NAMALWA (cell line): ENCODE measurements around the gene DNLZ.

Experiments used
- DNase-seq: peaks from one replicate; pipeline ENCODE4 v3.0.0-alpha.2; 2015; ENCODE audit warnings: low spot score

Gene DNLZ

DNA sequence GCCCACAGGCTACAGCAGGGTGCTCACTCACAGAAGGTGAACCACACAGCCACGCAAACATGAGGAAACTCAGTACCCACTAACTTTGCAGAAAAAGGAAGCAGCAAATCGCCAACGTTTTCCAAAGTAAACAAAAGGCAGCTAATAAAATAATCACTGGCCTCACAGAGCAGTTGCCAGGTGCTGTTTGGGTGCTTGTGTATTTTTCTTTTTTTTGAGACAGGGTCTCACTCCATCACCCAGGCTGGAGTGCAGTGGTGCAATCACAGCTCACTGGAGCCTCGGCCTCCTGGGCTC is 32.6 kb upstream of the DNLZ start:
- DNase-seq: no peak

DNA sequence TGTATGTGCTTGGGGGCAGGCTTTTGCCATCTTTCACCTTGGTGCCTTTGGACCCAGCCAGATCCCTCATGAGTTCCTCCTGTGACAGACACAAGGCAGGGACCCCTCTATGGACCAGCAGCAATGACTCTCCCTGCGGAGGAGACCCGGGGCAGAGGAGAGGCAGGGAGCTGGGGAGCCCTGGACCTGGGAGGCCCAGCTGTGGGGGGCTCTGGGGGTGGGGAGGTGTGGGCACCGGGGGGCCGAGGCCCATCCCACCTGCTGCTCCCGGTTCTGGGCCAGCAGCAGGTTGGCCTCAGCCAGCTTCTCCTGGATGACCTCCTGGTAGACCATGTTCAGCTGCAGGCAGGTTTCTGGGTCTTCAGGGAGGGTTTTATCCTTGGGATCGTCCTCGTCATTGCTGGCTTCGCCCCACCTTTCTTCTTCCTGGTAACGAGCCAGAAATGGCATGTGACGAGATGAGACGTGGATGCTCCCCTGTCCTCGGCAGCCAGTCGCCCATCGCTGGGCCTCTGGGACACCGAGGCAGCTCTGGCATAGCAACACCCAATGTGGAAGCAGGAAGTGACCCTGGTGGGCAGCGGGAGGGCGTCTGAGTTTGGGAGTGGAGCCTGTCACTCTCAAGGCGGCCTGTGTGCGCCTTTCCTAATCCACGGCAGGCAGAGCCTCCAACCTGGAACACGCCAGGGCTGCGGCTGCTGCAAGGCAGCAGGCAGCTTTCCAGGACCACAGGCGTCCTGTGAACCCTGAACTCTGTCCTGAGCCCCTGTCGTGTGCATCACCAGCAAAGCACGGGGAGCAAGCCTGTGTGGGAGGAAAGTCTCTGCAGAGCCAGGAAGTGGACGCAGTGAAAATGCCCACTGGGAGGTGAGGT is 32.0 kb upstream of the DNLZ start:
- no peak for DNase-seq

DNA sequence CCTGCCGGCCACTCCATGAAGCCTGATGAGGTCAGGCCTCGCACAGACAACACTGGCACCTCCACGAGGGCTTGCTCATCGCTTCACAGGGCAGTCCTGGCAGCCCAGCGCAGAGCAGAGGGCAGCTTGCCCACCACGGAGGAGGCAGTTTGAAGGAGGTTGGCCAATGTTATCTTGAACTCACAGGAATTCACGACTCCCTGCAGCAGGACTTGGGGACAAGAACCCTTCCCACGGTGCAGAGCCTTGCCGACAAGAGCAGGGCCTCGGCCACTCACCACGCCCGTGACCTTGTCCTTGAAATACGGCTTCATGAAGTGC is 31.4 kb upstream of the DNLZ start:
- no peak for DNase-seq

DNA sequence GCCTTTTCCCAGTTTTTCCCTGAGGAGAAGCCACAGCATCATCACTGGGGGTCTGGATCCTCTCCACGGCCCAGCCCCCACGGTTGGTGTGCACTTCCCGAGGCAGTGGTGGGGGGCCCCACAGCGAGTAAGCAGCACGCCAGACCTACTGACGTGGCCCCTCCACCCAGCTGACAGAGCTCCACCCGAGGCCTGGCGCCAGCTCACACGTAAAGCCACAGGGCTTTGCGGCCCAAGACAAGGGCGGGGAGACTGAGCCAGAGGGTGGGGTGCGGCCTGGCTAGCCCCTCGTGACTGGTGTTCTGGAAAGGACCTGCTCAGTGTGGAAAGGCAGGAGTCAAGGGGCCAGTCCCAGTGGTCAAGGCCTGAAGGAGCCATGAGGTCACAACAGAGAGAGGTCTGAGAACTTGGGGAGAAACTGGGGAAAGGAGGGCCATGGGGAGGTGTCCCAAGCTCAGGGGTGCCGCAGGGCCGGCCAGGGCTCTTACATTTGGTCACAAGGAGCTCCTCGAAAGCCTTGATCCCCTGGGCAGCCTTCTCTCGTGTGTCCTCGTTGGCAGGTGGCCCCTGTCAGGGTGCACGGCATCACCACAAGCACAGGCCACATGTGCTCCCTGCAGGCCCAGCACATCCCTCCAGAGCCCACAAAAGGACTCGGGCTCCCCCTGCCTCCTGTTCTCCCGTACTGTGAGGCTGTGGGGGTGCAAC is 30.9 kb upstream of the DNLZ start:
- DNase-seq: no peak

DNA sequence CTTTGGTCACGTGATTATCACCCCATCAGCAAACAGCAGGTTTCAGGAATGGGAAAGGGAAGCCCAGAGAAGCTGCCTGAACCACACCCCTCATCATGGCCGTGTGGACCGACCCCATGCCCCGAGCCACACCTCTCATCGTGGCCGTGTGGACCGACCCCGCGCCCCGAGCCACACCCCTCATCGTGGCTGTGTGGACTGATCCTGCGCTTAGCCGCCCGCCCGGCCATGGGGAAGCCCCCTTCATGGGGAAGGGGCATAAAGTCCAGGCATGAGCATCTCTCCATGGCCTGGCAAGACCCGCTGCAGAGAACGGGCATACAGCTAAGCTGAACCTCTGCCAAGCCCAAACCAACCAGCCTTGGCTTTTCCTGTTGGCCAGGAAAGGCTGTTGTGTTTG is 30.0 kb upstream of the DNLZ start:
- DNase-seq: no peak

DNA sequence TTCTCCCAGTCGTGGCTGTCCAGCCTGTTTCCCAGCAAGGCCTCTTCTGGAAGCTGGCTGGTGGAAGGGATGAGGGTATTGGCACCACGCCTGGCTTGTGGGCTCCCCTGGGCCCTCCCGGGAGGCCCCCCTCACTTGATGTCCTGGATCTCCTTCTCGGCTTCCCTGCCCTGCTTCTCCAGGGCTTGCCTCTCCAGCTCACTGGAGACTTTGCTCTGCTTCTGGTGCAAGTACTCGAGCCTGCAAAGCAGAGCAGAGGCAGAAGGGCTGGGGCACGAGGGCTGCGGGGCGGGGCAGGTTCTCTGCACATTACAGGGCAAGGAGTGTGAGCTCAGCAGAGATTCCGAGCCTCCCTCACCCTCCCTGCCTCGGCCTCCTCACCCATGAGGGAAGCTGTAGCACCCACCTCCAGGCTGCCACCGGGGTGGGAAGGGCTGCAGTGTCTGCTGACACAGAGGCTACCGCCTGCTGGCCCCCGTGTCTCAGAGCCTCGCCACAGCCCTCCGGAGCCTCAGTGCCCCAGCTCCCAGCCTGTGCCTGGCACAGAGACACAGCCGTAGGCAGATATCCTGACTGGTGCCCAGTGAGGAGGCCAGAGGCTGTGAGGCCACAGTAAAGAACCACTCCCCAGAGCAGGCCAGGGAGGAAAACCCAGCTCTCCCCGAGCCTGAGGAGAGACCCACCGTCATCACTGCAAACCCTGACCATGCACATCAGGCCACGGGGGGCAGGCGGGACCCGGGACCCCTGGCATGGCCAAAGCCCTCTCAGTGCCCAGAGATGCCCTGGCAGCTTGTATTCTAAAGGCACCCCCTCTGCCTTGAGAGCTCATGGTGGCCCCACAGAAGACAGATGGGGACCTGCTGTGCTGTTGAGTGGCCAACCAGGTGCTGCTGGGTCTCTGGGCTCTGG is 29.2 kb upstream of the DNLZ start:
- DNase-seq: no peak

DNA sequence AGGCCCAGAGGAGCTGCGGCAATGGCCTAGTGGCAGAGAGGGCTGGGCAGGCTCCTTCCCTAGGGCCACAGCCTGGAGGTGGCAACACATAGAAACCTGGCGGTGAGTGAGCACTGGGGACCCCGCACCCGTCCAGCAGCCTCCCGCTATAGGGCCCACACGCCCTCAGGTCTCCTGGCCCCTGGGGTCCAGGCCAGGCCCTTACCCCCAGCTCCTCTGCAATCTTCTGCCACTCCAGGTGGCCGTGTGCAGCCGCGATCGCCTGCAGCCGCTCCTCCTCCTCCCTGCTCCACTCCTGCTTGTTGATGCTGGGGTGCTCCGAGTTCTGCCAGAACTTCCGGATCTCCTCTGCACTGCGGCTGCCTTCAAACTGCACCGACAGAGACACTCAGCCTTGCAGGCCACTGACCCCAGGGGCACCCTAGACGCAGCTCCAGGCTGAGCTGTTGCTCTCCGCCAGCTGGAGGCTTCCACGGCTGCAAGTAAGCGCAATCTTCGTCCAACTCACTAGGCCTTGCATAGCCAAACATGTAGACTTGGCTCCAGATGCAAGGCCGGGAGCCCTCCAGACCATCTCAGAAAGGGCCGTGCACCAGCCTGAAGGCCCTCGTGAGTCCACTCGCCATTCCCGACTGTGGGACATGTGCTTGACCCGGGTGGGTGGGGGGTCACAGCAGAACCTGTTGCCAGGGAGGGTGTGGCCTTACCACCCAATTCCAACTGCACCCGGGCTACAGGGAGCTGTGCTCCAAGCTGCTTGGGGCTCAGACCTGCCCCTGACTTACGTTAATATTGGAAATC is 28.4 kb upstream of the DNLZ start:
- DNase-seq: no peak

DNA sequence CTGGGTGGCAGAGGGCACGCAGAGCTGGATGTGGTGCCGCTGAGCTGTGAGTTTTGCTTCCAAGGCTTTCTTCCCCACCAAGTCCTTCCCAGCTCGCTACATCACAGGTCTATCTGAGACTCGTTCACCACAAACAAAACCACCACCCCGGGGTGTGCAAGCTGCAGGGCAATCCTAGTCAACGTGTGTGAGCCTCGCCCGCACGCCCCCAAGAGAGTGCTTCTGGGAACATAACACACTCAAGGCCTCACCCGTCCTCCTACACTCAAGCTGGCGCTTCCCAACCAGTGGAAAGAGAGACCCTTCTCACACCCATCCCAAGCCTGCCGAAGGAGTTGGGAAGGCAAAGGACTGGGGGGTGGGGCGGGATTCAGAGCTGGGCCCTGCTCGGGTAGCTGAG is 25.9 kb upstream of the DNLZ start:
- no peak for DNase-seq

DNA sequence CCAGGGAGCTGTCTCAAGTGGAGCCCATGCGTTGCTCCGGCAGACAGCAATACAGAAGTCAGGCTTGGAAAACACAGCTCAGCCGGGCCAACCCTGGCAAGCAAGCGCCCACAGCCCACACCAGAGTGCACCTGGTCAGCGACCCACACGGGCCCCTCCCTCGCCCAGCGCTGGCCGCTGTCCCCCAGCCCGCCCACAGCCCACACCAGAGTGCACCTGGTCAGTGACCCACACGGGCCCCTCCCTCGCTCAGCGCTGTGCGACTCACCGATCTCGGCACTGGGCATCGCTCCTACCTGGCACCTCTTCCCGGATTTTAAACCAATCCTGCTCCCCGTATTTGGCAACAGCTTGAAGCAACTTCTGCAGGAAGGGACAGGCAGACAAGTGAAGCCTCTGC is 23.7 kb upstream of the DNLZ start:
- no peak for DNase-seq

DNA sequence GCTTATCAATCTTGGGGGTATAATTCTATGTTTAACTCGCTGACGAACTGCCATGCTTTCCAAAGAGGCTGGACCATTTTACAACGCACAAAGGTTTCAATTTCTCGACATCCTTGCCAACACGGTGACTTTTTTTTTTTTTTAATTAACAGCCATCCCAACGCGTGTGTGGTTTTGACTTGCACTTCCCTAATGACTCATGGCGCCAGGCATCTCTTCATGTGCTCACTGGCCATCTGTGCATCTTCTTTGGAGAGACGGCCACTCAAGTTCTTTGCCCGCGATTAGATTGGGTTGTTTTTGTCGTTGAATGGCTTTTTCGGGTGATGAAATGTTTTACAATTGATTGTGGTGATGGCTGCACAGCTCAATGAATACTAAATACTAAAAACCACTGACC is 22.5 kb upstream of the DNLZ start:
- no peak for DNase-seq

DNA sequence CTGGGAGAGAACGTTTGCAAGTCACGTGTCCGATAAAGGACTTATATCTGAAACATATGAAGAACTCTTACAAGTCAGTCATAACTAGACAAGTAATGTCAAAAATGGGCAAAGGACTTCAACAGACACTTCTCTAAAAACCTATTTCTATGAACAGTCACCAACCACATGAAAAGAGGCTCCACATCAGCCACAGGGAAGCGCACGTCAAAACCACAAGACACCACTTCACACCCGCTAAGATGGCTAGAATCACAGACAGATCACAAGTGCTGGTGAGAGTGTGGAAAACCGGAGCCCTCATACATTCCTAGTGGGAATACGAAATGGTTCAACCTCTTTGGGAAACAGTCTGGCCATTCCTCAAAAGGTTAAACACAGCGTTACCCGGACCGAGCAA is 21.5 kb upstream of the DNLZ start:
- DNase-seq: no peak

DNA sequence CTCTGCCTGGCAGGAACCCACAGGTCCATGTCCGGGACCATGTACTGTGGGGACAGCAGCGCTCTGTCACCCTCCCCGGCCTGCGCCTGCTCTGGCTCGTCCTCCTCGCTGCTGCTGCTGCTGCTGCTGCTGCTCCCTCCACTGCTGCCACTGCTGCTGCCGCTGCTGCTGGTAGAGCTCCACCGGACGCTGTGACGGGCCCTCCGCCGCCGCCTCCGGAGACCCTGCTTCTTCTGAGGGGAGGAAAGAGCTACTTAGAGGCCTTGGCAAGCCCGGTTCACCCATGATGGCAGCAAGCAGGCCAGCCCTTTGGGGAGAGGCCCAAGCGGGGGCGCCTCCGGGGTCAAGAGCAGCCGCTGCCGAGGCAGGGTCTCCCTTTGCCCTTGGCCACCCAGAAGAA is 19.9 kb upstream of the DNLZ start:
- no peak for DNase-seq

DNA sequence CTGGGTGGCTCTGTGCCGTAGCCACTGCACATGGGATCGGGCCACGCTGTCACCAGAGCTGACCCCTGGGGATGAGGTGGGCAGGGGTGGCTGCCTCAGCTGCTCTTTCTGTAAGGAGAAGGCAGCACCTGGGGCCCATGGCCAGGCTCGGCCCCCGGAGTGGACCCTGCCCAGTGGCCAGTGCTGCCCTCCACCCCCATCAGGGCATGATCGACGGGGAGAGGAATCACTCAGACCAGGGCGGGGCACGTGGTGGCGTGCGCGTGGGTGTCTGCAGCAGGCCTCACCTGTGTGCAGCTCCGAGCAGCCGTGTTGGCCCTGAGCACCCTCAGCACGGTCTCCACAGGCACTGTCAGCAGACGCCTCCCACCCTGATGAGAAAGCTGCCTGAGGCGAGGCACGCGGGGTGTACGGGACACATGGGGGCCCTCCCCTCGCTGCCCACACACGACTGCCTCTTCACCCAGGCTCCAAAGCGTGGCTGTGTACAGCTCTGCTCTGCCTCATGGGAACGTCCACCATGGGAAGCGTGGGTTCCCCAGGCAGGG is 18.5 kb upstream of the DNLZ start:
- DNase-seq: no peak

DNA sequence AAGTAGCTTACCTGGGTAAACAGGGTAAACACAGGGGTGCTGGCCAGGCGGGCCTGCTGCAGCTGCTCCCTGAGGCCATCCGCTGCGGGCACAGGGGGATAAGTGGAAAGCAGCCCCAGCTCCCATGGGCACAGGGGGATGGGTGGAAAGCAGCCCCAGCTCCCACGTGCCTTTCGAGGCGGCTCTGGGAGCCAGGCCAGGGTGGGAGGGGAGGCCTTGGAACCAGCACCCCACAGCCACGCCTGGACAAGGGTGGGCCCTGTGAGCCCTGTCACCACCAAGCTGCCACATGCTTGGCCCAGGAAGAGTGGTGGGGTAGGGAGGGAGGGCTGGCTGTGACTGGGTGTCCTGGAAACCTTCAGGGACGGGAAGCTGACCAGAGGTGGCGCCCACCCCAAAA is 17.8 kb upstream of the DNLZ start:
- no peak for DNase-seq

DNA sequence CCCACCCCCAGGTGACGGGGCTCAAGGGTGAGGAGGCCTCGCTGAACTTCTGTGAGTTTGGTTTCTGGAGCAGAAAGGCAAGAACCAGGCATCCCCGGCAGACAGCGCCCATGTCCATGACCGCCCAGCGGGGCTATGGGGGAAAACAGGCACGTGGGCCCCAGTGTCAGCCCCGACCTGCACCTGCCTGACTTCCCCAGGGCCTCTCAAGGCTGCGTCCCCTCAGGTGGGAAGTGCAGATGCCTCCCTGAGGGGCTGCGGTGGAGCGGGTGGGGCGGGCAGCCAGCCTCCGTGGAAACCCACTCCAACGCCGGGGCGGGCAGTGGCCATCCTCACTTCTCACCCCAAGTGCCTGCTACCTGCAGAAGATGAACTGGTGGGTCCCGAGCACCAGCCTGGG is 16.8 kb upstream of the DNLZ start:
- no peak for DNase-seq

DNA sequence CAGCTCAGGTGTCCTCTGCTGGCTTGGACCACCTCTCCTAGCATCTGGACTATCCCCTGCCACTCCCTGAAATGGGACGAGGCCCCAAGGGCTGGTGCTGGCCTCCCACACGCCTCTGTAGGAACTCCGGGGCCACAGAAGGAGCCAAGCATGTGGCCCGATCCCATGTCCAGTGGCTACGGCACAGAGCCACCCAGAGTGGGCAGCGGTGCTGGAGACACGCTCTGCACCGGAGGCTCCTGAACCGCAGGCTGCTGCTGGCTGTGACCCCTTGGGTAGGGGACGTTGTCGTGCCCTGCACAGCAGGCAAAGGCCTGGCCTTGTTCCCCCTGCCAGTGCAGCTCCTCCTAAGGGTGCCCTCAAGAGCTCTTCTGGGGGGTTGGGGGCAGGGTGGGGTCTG is 16.3 kb upstream of the DNLZ start:
- no peak for DNase-seq

DNA sequence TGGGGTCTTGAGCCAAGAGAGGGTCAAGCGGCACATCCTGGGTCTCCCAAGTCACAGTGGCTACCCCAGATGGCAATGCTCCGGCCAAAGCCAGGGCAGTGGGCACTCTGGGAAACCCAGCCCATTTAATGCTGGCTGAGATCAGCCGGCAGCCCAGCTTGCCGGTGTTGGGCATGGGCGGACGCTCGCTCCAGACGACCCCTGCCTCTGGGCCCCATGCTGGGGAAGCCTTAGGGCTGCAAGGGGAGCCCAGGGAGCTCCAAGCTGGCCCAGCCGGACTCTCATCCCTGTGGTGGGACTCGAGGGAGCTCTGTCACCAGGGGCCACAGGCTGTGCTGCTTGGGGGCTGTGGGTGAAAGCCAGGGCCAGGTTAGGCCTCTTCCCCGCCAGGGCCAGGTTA is 15.9 kb upstream of the DNLZ start:
- DNase-seq: no peak

DNA sequence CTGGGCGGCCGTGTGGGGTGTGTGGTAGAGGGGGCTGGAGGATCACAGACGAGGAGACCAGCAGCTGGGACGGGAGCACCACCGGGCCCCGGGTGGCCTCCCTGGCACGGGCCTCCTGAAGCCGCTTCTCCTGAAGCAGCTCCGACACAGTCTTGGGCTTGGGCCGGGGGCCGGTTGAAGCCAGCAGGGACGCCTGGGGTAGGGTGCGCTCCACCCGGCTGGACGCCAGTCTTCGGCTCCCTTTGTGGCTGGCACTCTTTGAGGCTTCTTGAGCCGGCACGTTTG is 15.4 kb upstream of the DNLZ start:
- DNase-seq: no peak

DNA sequence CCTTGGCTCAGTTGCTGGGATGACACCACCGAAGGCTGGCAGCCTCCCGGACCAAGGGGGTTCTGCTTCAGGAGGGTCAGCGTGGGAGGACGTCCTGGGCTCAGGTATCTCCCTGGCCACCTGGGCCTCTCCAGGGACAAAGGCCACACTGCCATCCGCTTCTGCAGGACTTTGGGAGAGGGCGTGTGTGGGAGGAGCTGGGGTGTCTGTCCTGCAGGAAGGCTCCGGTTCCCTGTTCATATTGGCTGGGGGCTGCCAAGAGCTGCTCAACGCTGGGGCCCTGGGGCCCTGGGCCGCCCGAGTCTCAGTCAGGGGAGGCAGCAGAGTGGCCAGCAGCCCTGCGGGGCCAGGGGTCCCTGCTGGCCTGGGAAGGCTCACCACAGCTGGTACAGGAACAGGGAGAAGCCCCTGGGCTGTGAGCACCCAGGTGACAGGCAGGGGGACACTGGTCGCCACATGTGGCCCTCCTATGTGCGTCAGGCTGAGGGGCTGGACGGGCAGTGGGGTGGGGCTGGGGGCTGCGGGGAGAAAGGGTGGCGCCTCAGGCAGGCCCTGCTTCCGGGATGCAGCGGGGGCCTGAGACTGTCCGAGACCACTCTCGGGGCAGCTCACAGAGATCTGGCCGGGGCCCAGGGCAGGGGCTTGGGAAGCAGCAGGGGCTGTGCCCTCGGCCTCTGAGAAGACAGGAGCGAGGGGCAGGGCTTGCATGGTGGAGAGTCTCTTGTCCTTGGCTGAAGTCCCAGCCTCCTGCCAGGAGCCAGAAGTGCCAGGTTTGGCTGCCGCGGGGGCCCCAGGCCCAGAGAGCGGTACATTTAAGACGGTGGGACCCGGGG is 14.8 kb upstream of the DNLZ start:
- DNase-seq: no peak

DNA sequence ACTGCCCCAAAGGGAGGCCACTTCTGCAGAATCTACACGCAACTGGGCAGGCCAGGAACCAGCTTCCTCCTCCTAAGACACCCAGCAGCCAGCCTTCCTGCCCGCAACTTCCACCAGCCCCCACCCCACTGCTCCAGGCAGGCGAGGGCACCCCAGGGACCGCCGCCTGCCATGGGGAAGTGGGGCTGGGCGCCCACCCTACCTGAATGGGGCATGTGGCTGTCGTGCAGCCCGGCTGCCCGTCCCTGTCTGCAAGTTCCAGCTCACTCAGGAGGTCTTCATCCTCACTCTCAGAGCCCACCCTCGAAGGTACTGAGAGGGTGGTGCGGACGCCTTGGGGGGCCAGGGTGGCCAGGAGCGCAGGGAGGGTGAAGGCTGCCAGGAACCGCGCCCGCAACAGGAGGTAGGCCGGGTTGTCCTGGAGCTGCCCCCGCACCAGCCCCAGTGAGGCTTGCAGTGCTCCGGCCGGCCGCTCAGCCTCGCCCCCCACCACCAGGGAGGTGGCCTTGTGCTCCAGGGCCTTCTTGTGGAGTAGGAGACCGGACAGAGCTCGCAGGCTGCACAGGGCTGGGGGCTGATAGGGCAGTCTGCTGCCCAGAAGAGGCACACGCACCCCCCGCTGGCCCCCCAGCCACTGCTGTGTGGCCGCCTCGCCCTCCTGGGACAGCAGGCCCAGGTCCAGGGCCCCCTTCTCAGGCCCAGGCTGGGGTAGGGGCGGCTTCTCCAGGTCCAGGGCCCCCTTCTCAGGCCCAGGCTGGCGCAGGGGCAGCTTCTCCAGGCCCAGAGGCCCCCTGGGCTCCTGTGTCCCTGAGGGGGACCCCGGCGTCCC is 14.0 kb upstream of the DNLZ start:
- DNase-seq: no peak
